GM12892 (cell line): Measurements from ENCODE around the gene BTBD10.

Experiments
- POLR2A ChIP-seq: IDR thresholded peaks from 2 replicates; pipeline ENCODE4 v1.6.1; 2011; ENCODE audit warnings: low read depth, low read length, control low read depth
- POLR2AphosphoS5 ChIP-seq: IDR thresholded peaks from 2 replicates; pipeline ENCODE4 v1.6.1; 2011; ENCODE audit warnings: low read depth, low read length, control low read depth

GRCh38 chr11:13480198-13480597 lies 17.2 kb upstream of the BTBD10 start:
- TF ChIP-seq POLR2AphosphoS5 (no peak), POLR2A (no peak)
